Cerebellar cortex (tissue), 1 donor: ENCODE data around the gene RAB31.

ENCODE experiments used
- DNase-seq: peaks from one replicate; pipeline ENCODE4 v3.0.0-alpha.2; 2015; ENCODE audit warnings: low spot score

Gene RAB31

DNA sequence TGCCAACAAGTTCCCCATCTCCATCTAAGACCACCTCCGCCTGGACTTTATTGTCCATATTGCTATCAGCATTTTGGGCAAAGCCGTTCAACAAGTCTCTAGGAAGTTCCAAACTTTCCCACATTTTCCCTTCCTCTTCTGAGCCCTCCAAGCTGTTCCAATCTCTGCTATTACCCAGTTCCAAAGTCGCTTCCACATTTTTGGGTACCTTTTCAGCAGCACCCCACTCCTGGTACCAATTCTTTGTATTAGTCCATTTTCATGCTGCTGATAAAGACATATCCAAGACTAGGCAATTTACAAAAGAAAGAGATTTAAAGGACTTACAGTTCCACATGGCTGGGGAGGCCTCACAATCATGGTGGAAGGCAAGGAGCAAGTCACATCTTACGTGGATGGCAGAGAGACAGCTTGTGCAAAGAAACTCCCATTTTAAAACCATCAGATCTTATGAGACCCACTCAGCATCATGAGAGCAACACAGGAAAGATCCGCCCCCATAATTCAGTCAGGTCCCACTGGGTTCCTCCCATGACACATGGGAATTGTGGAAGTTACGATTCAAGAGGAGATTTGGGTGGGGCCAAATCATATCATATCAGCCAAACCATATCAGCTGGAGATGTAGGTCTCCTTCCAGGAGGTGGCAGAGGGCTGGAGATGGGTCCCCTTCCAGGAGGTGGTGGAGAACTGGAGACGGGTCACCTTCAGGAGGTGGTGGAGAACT lies 157.8 kb downstream of the RAB31 start:
- no peak for DNase-seq

DNA sequence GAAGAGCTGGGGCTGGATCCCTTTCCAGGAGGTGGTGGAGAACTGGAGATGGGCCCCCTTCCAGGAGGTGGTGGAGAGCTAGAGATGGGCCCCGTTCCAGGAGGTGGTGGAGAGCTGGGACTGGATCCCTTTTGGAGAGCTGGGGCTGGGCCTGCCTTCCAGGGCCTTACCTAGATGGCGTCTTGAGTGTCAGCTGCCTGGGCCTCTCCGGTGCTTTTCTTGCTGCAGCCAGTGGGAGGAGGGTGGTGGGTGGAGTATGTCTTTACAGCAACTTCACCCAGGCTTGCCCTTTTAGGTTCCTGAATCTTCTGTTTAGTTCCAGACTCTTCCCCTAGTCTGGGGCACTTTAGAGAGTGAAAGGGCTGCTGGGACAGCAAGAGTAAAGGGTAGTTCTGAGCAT lies 158.5 kb downstream of the RAB31 start:
- DNase-seq: no peak

DNA sequence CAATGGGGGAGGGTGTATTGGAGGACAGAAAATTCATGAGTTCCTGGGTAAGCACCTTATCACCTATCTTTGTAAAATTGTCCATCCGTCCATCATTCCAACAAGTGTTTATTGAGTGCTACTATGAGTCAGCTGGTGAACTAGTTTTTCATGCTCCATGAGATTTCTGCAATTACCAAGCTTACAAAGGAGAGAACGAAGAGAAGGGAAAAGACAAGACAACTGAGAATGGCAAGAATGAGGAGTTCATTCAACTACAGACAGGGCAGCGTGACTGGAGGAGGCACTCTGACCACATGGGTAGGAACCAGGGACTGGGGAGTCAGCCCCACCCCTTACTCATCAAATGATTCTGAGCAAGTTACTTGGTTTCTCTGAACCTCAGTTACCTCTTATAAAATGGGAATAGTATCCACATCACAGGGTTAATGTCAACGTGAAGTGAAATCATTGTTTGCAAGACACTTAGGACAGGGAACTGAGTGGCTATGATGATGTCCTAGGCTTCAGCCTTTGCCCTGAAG lies 159.0 kb downstream of the RAB31 start:
- DNase-seq: no peak

DNA sequence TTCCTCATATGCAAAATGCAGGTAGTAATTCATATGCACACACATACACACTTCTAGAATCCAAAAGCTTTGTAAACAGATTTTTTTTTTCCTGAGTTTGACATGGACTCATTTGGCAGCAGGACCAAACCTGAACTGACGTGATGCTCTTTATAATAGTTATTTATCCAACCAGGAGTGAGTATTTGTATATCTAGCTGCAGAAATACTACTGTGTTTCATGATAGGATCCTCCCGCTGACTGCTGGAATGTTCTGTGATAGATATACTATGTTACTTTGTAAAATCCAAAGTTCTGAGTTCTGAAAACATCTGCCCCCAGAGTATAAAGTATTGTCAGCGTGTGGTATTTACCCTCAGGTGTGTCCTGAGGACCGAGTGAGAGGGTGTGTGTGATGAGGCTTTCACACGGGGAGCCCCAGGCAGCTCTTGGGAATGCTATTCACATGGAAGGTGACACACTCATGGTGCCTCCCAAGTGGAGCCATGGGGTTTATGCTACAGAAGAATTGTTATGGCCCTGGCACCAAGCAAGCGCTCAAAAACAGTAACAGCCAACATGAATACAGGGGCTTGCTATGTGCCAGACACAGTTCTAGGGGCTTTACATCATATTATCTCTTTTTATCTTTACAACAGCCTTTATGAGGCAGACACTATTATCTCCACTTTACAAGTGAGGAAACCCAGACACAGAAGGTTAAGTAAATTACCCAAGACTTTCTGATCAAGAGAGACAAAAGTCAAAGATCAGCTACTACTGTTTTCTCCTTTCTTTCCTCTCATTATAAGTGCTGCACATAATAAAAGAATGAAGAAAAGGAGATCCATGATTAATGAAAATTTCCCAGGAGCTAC lies 161.0 kb downstream of the RAB31 start:
- DNase-seq: no peak

DNA sequence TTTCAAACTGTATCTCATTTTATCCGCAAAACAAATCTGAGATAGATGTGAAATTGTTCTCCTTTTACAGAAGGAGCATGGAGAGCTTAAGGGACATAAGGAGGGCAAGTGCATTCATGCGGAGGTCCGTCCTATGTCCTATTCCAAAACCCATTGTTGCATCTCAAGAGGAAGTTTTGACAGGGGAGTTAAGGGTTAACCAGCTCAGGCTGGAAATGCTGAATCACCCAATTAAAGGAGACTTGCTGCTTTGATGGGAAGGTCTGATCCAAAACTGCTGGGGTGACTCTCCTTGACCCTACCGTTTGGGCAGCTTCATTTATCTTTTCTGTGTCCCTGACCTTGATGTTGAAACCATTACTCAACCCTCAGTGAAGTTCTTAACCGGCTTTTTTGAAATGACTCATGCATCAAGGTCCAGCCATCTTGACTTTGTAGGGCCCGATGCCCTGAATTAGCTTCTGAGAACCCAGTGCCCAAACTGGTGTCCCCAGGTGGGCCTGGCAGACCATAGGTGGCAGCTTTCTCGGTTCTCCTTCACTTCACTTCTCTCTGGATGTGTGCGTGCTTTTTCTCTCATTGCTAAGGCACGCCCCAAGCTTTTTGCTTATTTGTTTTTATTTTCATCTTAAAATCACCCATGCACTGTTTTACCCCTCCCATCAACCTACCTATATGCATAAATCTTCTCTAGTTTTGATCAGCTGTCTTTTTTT lies 161.8 kb downstream of the RAB31 start:
- no peak for DNase-seq

DNA sequence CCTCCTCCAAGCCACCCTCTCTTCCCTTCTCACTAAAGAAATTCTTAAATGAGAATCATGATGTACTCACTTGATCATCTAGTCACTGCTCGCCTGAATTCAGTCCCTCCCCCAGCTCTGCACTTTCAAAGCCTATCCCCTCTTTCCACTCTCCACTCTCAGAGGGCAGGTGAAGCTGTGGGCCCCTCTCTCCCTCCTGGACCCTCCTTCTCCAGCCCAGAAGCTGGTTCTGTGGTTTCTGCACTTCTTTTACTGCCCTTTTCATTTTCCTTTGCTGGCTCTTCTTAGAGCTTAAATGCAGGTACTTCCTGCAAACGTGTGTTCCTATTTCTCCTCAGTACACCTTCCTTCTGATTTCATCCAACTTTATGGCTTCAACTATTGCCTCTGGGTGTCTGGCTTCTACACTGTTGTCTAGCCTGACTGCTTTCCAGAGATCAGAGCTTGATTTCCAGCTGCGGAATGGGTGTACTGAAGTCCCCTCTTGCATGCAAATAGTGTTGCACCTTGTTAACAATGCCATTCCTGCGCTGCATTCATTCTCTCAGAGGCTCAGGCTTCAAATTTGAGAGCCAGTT lies 162.4 kb downstream of the RAB31 start:
- DNase-seq: no peak

DNA sequence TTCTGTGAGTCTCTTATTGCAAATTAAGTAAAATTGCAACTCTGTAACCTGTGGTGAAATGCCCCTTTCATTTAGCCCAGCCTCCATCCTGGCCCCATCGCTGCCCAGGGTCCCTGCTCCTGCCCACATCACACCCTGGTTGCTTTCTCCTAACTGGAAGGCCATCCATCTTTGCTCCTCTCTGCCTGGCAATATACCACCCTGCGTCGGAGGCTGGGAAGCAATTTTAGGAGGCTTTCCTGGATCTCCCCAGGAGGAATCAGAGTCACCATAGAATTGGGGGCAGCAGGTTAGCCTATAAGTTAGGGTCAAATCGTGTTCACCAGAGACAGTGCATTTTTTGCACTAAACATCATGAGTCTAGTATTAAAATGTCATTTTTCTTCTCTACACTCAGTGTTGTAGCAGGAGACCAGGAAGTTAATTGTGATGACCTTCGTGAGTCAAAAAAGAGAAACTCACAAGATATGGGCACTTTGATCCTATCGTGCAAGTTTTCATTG lies 163.2 kb downstream of the RAB31 start:
- no peak for DNase-seq

DNA sequence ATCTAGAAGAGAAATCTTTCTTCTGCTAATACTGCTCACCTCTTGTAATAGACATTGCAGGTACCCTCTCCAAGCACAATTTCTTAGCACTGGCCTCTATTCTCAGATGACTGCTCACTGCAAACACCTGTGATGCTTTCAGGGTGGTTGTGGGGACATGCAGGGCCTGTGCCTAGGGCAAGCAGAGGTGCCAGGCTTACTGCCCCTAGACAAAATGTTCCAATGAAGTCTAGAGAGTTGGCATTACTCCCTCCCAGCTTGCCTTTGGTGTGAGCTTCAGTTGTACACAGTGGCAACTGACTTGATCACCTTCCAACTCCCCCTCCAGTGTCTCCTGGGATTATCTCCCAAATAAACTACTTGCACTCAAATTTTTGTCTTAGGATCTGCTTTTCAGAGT lies 164.7 kb downstream of the RAB31 start:
- no peak for DNase-seq

DNA sequence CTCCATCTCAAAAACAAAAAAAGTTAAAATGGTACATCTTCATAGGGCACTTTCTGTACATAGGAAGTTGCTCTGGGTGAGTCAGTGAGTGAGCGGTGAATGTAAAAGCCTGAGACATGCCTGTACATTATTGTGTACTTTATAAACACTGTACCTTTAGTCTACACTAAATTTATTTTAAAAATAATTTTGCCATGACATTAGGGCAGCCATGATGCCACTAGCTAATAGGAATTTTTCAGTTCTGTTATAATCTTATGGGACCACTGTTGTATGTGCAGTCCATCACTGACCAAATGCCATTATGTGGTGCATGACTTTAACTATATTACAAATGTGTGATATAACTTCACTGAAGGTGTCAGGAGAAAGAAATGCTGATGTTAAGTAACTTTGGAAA lies 166.6 kb downstream of the RAB31 start:
- no peak for DNase-seq

DNA sequence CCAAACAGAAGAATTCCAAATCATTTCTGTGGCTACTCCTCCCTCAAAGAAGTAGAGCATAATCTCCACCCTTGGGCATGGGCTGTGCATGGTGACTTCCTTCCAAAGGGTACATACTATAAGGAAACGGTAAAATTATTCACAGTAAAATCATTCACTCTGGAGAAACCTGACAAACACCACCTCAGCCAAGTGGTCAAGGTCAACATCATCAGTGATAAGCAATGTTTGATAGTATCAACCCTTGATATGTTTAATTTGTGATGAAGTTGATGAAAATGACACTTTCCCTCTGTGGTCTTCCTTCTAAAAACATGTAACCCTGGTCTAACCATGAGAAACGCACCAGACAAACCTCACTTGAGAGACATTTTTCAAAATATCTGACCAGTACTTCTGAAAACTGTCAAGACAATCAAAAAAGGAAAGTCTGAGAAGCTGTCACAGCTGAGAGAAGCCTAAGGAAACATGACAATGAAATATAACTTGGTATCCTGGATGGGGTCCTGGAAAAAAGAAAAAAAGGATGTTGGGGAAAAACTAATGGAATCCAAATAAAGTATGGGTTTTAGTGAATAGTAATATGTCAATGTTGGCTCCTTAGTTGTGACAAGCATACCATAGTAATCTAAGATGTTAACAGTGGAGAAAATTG lies 168.2 kb downstream of the RAB31 start:
- no peak for DNase-seq

DNA sequence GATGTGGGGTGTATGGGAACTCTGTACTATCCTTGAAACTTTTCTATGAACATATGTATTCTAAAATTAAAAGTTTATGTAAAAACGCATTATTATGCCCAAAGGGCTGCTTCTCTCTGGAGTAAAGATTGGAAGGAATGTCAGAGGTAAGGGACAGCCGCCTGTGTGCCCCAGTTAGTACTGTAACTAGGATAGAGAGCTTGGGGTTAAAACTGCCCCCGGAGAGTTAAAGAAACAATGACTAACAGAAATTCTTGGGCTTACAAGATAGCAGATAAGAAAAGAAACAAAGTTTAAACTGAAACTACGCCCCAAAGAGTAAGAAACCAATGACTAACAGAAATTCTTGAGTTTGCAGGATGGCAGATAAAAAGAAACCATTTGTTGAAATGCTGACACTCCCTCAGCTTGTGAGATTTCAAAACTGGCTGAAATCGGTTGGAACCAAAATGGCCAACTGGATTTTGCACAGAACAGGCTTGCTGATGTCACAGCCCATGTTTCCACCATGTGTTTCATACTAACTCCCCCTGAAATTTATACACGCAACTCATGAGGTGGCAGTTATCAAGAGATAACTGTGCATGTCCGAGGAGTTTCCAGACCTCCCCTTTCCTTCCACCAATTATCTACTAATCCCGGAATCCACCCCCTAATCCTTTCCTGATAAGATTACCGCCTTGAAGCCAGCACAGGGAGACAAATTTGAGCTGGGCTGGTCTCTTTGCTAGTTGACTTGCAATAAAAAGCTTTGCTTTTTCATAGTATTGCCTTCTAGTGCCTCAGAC lies 169.0 kb downstream of the RAB31 start:
- no peak for DNase-seq

DNA sequence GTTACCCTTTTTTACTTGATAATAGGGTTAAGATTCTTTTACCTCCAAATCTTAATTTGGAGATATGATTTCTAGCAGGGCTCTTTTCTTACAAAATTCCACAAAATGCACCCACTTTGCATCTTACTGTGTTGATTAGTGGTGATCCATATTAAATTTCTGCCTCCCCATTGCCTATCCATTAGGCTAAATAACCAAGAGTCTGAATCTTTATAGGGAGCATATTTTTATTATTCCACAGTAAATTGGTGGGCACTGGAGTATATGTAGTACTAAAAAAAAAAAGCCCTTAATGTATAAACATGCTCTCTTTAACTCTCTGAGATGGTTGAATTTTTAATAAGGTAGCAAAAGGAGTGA lies 169.5 kb downstream of the RAB31 start:
- DNase-seq: no peak

DNA sequence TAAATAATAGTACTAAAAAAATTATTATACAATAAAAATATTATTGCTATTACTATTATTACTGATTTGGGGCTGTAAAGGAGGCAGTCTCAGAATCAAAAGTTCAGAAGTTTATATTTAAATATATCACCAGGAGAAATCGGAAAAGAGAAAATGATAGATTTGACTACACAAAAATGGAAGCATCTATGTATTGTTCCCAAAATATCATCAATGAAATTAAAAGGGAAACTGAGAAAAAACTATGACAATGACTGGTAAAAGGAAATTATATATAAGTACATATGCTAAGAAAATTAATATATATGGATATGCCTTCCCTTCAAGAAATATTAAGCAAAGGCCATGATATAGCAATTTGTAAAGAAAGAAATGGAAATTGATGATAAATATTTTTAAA lies 170.0 kb downstream of the RAB31 start:
- no peak for DNase-seq

DNA sequence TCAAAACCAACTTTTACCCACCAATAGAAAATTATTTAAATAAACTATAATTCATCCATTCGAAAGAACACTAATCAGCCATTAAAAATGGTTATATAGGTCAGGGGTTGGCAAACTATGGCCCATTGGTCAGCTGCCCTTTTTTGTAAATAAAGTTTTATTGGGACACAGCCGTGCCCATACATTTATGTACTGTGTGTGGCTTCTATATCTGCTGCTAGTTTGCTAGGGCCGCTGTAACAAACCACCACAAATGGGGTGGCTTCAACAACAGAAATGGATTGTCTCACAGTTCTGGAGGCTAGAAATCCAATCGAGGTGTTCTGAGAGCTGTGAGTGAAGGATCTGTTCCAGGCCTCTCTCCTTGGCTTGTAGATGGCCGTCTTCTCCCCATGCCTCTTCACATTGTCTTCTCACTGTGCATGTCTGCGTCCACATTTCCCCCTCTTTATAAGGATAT lies 170.7 kb downstream of the RAB31 start:
- DNase-seq: no peak

DNA sequence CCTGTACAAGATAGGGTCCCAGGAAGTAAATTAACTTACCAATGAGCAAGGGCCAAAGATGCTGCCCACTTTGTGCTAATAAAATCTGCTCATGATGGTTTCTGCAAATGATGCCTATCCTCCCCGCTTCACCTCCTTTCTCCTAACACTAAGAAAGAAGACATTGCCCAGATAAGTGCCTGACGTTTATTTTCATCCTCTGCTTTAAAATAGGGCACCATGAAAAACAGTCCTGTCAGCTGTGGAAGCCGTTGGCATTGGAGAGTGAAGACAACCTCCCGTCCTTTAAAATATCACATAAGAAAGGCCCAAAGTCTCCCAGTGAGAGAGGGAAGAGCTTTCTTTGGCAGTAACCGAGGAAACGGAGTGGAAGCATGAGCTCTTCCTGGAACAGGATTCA lies 176.0 kb downstream of the RAB31 start:
- no peak for DNase-seq

DNA sequence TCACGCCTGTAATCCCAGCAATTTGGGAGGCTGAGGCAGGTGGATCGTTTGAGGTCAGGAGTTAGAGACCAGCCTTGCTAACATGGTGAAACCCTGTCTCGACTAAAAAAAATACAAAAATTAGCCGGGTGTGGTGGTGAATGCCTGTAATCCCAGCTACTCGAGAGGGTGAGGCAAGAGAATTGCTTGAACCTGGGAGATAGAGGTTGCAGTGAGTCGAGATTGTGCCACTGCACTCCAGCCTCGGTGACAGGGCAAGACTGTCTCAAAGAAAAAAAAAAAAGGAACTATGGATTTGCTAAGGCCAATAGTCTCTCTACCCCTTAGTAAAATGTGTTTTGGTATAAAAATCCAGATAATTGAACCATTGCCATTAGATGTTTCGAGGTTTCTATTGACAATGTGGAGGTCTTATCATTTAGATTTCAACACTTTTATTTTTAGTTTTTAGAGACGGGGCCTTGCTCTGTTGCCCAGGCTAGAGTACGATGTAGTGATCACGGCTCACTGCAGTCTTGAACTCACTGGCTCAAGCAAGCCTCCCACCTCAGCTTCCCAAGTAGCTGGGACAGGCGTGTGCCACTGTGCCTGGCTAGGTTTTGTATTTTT lies 176.5 kb downstream of the RAB31 start:
- DNase-seq: no peak

DNA sequence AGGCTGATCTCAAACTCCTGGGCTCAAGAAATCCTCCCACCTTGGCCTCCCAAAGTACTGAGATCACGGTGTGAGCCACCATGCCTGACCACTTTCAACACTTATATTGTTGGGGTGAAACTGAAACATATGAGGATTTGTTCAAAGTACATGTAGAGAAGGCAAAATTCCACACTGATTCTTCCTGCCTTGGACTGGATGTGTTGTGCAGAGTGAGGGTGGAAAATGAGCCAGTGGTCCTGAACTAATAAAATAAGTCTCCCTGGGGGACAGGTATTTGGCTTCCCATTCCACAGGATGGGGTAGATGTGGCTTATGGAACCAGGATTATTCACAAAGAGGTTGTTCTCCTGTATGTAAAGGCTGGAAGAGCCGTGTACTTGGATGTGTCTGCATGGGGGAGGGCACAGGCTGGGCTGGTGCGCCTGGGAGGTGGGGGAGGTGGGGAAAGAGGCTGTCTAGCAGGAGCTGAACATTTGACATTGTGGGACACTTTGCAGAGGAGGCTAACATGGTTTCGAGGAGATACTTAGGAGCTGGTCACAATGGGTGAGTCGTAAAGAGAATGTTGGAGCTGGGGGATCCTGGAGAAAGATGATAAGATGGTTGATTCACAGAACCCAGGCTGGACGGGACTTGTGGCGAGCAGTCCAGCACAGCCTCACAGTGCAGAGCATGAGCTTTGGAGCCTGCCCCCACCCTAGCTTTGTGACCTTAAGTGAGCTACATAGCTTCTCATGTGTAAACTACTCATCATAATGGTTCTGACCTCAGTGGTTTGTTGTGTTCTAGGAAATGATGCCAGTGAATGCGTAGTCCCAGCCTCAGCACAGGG lies 177.3 kb downstream of the RAB31 start, which contains the start of gene TXNDC2:
Gene TXNDC2, plus strand, starts transcription at position 804 of the 835 bp plus-strand sequence. CDS start 708 bp downstream, outside the sequence.
- DNase-seq: no peak

DNA sequence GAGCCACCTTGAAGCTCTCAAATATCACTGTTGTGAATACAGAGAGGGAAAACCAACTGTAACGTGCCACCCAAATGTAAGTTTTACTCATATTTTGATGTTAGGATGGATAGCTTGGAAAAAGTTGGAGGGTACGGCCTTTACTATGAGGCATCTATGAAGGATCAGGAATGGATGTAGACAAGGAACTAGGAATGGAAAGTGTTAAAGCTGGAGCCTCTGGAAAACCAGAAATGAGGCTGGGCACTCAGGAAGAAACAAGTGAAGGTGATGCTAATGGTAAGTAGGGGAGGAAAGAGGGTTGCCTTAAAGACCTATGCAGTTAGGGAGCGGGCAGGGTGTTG lies 177.9 kb downstream of the RAB31 start:
- DNase-seq: no peak

DNA sequence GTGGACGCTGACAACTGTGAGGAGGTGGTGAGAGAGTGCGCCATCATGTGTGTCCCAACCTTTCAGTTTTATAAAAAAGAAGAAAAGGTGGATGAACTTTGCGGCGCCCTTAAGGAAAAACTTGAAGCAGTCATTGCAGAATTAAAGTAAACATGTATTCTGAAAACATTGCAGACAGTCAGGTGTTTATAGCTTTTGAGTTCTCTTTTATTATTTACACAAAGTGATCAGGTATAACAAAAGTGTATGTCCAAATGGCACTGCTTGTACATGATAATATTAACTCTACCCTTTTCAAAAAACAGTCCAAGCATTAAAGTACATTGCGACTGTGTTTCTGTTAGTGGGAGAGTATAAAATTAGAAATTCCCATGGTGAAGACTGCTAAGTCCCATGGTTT lies 179.9 kb downstream of the RAB31 start:
- no peak for DNase-seq
